HepG2 (cell line): Measurements from ENCODE around the gene KDM5A. TPM values are rescaled to one million over a fixed set of nuclear protein-coding genes. Genes with fewer than 3 reads are reported as not detected.
A peak's percentile ranks its signal among the peaks of the same experiment; 100 is the strongest.

Experiments used
- EZH2 ChIP-seq: conservative IDR thresholded peaks from 2 replicates; pipeline ENCODE4 v1.6.1; 2012; ENCODE audit warnings: mild to moderate bottlenecking, low read depth, low read length, moderate library complexity
- FOXO1 ChIP-seq: sonication (generic); formaldehyde crosslinking; IDR thresholded peaks from 2 replicates; pipeline ENCODE4 v1.4.0; 2020; ENCODE audit warnings: missing genetic modification reagents
- GATA4 ChIP-seq: sonication (generic); IDR thresholded peaks from 2 replicates; pipeline ENCODE4 v1.6.1; 2016; ENCODE audit warnings: antibody characterized with exemption, low read depth, borderline replicate concordance
- HDAC2 ChIP-seq: sonication (generic); formaldehyde crosslinking; IDR thresholded peaks from 2 replicates; pipeline ENCODE4 v1.4.0; 2020; ENCODE audit warnings: missing genetic modification reagents
- MEF2D ChIP-seq: sonication (generic); formaldehyde crosslinking; IDR thresholded peaks from 2 replicates; pipeline ENCODE4 v1.5.1; 2020; ENCODE audit warnings: mild to moderate bottlenecking, missing genetic modification reagents
- RBAK ChIP-seq: sonication (generic); formaldehyde crosslinking; IDR thresholded peaks from 2 replicates; pipeline ENCODE4 v1.5.1; 2020; ENCODE audit warnings: mild to moderate bottlenecking, missing genetic modification reagents
- SIX4 ChIP-seq: sonication (generic); formaldehyde crosslinking; IDR thresholded peaks from 2 replicates; pipeline ENCODE4 v1.4.0; 2020; ENCODE audit warnings: missing genetic modification reagents
- STAG1 ChIP-seq: sonication (generic); formaldehyde crosslinking; IDR thresholded peaks from 2 replicates; pipeline ENCODE4 v1.4.0; 2020; ENCODE audit warnings: missing genetic modification reagents
- TRIM24 ChIP-seq: sonication (generic); formaldehyde crosslinking; IDR thresholded peaks from 2 replicates; pipeline ENCODE4 v1.8.0; 2022; ENCODE audit warnings: mild to moderate bottlenecking, missing genetic modification reagents
- ZBTB42 ChIP-seq: sonication (generic); formaldehyde crosslinking; IDR thresholded peaks from 2 replicates; pipeline ENCODE4 v1.5.0; 2020; ENCODE audit warnings: mild to moderate bottlenecking, missing genetic modification reagents
- ZBTB8A ChIP-seq: sonication (generic); formaldehyde crosslinking; IDR thresholded peaks from 2 replicates; pipeline ENCODE4 v1.4.0; 2020; ENCODE audit warnings: mild to moderate bottlenecking, low read depth, missing genetic modification reagents, borderline replicate concordance
- ZFP36L1 ChIP-seq: sonication (generic); formaldehyde crosslinking; IDR thresholded peaks from 2 replicates; pipeline ENCODE4 v1.8.0; 2022; ENCODE audit warnings: mild to moderate bottlenecking, missing genetic modification reagents, moderate library complexity
- ZFP90 ChIP-seq: sonication (generic); formaldehyde crosslinking; IDR thresholded peaks from 2 replicates; pipeline ENCODE4 v1.8.0; 2022; ENCODE audit warnings: missing genetic modification reagents, mild to moderate bottlenecking, inconsistent platforms, borderline replicate concordance
- ZNF143 ChIP-seq: sonication (generic); formaldehyde crosslinking; IDR thresholded peaks from 2 replicates; pipeline ENCODE4 v1.4.0; 2020; ENCODE audit warnings: missing genetic modification reagents
- ZNF280D ChIP-seq: sonication (generic); formaldehyde crosslinking; IDR thresholded peaks from 2 replicates; pipeline ENCODE4 v1.5.1; 2020; ENCODE audit warnings: mild to moderate bottlenecking, missing genetic modification reagents
- ZNF496 ChIP-seq: sonication (generic); formaldehyde crosslinking; IDR thresholded peaks from 2 replicates; pipeline ENCODE4 v1.8.1; 2023; ENCODE audit warnings: mild to moderate bottlenecking, moderate library complexity, missing genetic modification reagents; ENCODE audit not compliant: insufficient replicate concordance
- ZNF512 ChIP-seq: sonication (generic); formaldehyde crosslinking; IDR thresholded peaks from 2 replicates; pipeline ENCODE4 v1.4.0; 2020; ENCODE audit warnings: mild to moderate bottlenecking, missing genetic modification reagents
- ZNF616 ChIP-seq: sonication (generic); formaldehyde crosslinking; IDR thresholded peaks from 2 replicates; pipeline ENCODE4 v1.5.0; 2020; ENCODE audit warnings: low read depth, mild to moderate bottlenecking, missing genetic modification reagents
- polyA plus RNA-seq, 8 experiments: library from polyadenylated mRNA; depleted of rRNA in 3 of 8; stranded (reverse) in 7 of 8; unstranded in 1 of 8; fragments of >200 nt; fragmentation: Illumina TruSeq in 4 of 8; extraction: Trizol in 4 of 8; gene quantifications; 2 replicates each; pipeline versions ENCODE4 v1.2.1 to v1.2.3, GENCODE V29; 2011 to 2016; ENCODE audit warnings: low read depth in 4 of 8, missing spikeins in 1 of 8, mixed read lengths in 1 of 8; ENCODE audit not compliant: insufficient read depth in 1 of 8
- total RNA-seq, 5 experiments: library from RNA; depleted of rRNA; stranded (reverse); fragments of >200 nt; fragmentation: Illumina TruSeq; extraction: Trizol; gene quantifications; 2 replicates each; pipeline ENCODE4 v1.2.3, GENCODE V29; 2016; ENCODE audit warnings: low read depth in 1 of 5
- TF ChIP-seq, protein P1 (sequence below): sonication (generic); formaldehyde crosslinking; IDR thresholded peaks from 2 replicates; pipeline ENCODE4 v1.5.1; 2020; ENCODE audit warnings: missing genetic modification reagents, mild to moderate bottlenecking, borderline replicate concordance
- TF ChIP-seq, protein P2 (sequence below): sonication (generic); formaldehyde crosslinking; conservative IDR thresholded peaks from 2 replicates; pipeline ENCODE4 v1.4.0; 2020; ENCODE audit warnings: missing genetic modification reagents
- TF ChIP-seq, protein P3 (sequence below): sonication (generic); formaldehyde crosslinking; IDR thresholded peaks from 2 replicates; pipeline ENCODE4 v1.9.0; 2021; ENCODE audit warnings: missing genetic modification reagents, mild to moderate bottlenecking, borderline replicate concordance

KDM5A gene
- total and polyA plus RNA-seq, 2 of the 13 experiments (the other 11 are each of a cell fraction or from before 2014, with no cell fraction given), result 12.0 to 29.2 TPM

DNA sequence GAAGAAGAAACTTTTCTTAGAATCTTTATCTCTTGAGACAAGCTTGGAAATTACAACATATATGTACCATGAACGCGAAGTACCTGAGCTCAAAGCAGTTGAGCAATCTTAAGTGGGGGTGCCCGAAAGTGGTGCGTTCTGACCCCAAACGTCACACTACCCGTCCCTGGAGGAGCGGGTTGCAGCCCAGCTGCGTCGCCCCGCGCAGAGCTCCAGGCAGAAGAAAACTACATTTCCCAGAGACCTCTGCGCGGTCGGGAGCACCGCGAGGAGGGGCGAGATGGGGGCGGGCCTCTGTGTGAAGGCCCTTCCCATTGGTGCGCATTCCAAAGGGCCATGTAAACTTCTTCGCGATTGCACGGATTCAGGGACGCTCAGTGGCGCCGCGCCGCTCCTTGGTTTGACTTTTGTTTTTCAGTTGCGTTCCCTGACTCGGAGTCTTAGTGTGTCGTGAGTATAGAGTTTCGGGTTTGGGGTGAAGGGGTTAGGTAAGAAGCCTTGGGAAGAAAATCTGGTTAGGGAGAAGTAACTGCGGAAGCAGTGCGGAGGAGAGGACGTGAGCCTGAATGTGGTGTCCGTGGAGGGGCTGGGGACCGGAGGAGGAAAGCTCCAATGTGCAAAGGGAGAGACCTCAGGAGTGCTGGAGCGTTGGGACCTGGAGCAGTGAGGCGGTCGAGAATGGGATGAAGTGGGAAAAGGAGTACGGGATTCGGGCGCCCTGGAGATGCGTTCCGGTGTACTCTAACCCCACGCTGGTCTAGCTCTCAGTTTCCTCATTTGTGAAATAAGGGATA, 12.3 kb upstream of the KDM5A start, which contains the start of gene CCDC77 (continued):
- TF ChIP-seq ZNF280D (CRISPR knock-in tag), result no peak
- no peak for TF ChIP-seq TRIM24 (CRISPR knock-in tag)
- TF ChIP-seq ZNF512 (CRISPR knock-in tag), result no peak
- no peak for TF ChIP-seq ZBTB42 (CRISPR knock-in tag)
- no peak for TF ChIP-seq ZBTB8A (CRISPR knock-in tag)
- peak; percentile 67; the same call in 1 of the 2 replicates for TF ChIP-seq ZFP36L1 (CRISPR knock-in tag)
- peak; percentile 98 for TF ChIP-seq ZNF143 (CRISPR knock-in tag)
- TF ChIP-seq FOXO1 (CRISPR knock-in tag), result no peak
- TF ChIP-seq HDAC2 (CRISPR knock-in tag), result peak; percentile 66; the same call in 1 of the 2 replicates
- TF ChIP-seq ZNF496, result no peak
- TF ChIP-seq ZFP90 (CRISPR knock-in tag), result peak; percentile 24; the same call in 1 of the 2 replicates
- TF ChIP-seq RBAK (CRISPR knock-in tag), result no peak
- TF ChIP-seq, protein P1, sequence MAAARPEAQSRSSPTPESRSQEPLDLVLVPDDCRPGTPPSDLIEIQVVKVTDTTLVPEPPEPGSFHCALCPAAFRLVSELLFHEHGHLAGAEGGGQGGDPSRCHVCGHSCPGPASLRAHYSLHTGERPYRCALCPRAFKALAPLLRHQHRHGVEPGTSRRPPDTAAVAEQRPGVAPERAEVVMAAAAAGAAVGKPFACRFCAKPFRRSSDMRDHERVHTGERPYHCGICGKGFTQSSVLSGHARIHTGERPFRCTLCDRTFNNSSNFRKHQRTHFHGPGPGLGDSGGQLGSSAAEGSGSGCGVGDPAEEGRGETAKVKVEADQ (CRISPR knock-in tag), result no peak; the same call in 1 of the 2 replicates
- no peak for TF ChIP-seq MEF2D (CRISPR knock-in tag)
- TF ChIP-seq, protein P2, sequence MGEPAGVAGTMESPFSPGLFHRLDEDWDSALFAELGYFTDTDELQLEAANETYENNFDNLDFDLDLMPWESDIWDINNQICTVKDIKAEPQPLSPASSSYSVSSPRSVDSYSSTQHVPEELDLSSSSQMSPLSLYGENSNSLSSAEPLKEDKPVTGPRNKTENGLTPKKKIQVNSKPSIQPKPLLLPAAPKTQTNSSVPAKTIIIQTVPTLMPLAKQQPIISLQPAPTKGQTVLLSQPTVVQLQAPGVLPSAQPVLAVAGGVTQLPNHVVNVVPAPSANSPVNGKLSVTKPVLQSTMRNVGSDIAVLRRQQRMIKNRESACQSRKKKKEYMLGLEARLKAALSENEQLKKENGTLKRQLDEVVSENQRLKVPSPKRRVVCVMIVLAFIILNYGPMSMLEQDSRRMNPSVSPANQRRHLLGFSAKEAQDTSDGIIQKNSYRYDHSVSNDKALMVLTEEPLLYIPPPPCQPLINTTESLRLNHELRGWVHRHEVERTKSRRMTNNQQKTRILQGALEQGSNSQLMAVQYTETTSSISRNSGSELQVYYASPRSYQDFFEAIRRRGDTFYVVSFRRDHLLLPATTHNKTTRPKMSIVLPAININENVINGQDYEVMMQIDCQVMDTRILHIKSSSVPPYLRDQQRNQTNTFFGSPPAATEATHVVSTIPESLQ, result no peak; the same call in 1 of the 2 replicates
- no peak for TF ChIP-seq EZH2
- no peak for TF ChIP-seq ZNF616 (CRISPR knock-in tag)
- TF ChIP-seq, protein P3, sequence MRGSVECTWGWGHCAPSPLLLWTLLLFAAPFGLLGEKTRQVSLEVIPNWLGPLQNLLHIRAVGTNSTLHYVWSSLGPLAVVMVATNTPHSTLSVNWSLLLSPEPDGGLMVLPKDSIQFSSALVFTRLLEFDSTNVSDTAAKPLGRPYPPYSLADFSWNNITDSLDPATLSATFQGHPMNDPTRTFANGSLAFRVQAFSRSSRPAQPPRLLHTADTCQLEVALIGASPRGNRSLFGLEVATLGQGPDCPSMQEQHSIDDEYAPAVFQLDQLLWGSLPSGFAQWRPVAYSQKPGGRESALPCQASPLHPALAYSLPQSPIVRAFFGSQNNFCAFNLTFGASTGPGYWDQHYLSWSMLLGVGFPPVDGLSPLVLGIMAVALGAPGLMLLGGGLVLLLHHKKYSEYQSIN, result no peak
- no peak for TF ChIP-seq SIX4 (CRISPR knock-in tag)
- TF ChIP-seq GATA4, result no peak
- no peak for TF ChIP-seq STAG1 (CRISPR knock-in tag)
